RPMI7951 (cell line): ENCODE data around the gene TRAP1. TPM values are rescaled to one million over a fixed set of nuclear protein-coding genes. Genes with fewer than 3 reads are reported as not detected.

ENCODE experiments used
- DNase-seq: peaks from one replicate; pipeline ENCODE4 v3.0.0-alpha.2; 2012; ENCODE audit warnings: low read depth
- total RNA-seq: library from RNA; depleted of rRNA; stranded (reverse); fragments of >200 nt; shearing (Covaris generic); gene quantifications from 2 replicates; pipeline ENCODE4 v1.2.3, GENCODE V29; 2014

Gene TRAP1
- total RNA-seq, 1 experiment from 2014 or later: 48.7 TPM

DNA sequence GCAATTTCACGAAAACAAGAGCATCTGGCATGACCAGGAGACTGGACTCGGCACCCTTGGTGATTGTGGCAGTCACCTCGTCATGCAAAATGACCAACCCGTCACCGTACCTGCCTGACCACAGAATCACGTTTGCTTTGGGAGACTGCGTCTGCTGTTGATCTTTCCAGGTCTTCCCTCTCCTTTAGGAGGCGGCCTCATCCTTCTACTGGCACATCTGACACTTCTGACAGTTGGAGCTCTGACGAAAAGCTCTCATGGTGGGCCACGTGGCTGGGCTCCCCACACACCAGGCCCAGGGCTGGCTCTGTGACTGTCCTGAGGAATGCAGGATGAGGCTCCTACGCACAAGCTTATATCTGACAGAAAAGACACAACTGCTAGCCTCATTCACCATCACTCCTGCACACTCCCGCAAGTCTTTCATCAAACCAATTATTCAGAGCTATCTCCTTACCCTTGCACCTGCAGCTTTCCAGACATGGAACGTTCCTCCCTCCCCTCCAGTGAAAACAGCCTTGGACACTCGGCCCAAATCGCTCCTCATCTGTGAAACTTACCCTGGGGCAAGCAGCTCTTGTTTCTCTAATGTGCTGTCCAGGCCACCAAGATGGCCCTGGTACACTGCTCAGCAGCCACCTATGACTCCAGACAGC, 3.6 kb downstream of the TRAP1 start:
- no peak for DNase-seq

GRCh38 chr16:3712861-3713372, 4.4 kb downstream of the TRAP1 start:
- DNase-seq: no peak

DNA sequence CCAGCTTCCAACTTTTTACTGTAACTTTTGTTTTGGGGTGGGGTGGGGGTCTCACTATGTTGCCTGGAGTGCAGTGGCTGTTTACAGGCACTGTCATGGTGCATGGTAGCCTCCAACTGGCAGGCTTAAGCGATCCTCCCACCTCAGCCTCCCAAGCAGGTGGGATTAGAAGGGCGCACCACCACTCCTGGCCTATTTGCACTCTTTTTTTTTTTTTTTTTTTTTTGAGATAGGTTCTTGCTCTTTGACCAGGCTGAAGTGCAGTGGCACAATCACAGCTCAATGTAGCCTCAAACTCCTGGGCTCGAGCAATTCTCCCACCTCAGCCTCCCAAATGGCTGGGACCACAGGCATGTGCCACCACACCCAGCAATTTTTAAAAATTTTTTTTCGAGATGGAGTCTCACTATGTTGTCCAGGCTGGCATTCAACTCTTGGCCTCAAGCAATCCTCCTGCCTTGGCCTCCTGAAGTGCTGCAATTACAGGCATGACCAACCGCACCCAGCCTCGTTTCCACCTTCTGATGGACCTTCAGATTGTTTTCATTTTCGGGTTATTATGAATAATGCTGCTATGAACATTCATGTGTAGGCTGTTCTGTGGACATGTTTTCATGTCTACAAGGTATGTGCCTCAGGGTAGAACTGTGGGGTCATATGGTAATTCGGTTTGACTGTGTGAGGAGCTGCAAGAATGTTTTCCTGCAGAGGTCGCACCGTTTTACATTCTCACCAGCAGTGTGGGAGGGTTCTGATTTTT, 10.9 kb downstream of the TRAP1 start:
- DNase-seq: no peak

DNA sequence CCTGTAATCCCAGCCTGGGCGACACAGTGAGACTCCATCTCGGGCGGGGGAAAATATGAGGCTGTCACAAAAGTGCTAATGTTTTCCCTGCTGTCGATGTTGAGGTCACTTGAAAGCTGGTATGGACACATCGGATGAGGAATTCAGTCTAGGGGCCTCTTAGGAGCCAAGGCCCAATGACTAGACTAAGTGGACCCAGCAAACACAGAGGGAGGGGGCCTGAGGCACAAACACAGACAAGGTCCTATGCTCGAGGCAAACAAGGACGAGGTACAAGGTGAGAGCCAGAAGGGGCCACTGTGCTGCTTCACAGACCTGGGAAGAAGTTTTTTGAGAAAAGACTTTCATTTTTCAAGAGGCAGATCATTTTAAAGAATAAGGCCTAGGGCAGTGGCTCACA, 15.2 kb downstream of the TRAP1 start:
- DNase-seq: no peak

DNA sequence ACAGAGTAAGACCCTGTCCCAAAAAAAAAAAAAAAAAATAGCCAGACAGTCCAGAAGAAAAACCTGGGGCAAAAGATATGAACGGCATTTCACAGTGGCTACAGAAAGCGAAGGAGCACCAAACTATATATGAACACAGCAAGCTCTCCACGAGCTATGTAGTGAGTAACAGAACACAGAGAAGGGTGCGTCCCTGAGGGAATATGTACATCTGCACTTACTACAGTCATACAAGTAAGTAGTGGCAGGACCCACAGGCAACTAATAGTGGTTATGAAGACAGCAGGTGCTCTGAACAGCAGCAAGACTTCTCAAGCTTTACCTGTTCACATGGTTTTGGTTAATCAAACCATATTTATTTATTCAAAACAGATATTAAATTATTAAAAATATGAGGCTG, 15.8 kb downstream of the TRAP1 start:
- no peak for DNase-seq

DNA sequence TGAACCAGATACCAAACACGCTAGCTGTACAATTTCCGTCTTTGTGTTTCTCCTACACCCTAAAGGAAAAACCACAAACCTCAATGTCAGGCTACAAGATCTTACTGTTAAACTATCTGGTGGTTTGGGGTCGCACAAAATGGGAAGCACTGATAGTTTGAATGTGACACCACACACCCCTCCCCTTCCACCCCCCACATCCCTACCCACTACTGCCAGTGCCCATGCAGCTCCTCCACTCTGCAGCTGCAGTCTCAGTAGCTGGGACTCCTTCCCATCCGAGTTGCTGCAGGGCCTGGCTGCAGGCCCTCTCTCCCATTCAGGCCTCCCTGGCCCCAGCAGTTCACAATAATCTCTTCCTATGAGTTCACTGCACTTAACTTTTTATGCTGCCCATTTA, 18.4 kb downstream of the TRAP1 start:
- no peak for DNase-seq

GRCh38 chr16:3696425-3697218, 20.7 kb downstream of the TRAP1 start:
- DNase-seq: peak; percentile 75

- DNase-seq: no peak
Observed at GRCh38 chr16:3695610-3696369, 21.5 kb downstream of the TRAP1 start.

- DNase-seq: no peak
Observed at GRCh38 chr16:3694051-3694450, 23.3 kb downstream of the TRAP1 start.

GRCh38 chr16:3691761-3692160, 25.6 kb downstream of the TRAP1 start:
- no peak for DNase-seq

- DNase-seq: peak; percentile 25
Observed at GRCh38 chr16:3690980-3691720, 26.2 kb downstream of the TRAP1 start.

- peak; percentile 89 for DNase-seq
Observed at GRCh38 chr16:3690470-3690928, 26.8 kb downstream of the TRAP1 start.

DNA sequence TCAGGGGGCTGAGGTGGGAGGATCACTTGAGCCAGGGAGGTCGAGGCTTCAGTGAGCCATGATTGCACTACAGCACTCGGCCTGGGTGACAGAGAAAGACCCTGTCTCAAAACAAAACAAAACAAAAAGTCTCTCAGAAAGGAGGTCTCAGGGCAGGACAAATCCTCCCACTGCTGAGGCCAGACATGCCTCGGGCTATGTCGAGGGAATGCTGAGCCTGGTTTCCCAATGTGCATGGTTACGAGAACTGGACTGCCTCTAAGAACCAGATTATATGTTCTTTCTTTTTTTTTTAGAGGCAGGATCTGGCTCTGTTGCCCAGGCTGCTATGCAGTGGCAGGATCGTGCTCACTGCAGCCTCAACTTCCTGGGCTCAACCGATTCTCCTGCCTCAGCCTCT, 27.6 kb downstream of the TRAP1 start:
- DNase-seq: peak; percentile 42

- no peak for DNase-seq
Observed at GRCh38 chr16:3687792-3688191, 29.5 kb downstream of the TRAP1 start.

GRCh38 chr16:3687021-3687420, 30.3 kb downstream of the TRAP1 start:
- no peak for DNase-seq

DNA sequence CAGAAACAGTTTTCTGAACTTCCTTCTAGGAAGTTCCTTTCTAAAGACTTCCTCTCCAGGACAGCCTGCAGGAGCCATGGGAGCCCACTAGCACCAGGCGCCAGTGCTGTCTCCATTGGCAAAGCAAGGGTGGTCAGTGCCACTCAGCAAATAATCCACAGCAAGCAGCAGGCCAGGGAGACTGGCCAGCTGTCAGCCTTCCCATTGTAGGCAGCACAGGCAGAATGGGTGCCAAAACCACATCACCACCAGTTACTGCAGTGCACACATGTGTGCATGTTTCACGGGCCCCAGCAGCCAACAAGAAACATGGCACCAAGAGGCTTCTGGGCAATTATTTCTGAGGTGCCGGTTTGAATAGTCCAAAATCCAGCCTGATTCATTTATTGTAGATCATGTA, 36.1 kb downstream of the TRAP1 start:
- no peak for DNase-seq

DNA sequence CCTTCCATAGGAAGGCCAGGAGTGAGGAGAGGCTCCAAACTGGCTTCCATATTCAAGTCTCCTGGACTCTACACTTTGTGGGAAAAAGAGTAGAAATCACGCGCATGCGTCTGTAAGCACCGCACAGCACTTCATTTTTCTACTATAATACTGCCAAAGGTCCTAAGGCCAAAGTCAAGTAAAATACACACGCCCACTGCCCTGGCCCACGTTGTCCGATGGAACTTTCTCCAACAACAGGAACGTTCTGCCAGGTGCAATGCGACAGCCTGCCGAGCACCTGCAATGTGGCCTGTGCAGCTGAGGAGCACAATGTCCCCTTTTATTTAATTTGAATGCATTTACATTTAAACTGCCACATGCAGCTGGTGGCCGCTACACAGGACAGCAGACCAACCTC, 39.3 kb downstream of the TRAP1 start:
- no peak for DNase-seq

DNA sequence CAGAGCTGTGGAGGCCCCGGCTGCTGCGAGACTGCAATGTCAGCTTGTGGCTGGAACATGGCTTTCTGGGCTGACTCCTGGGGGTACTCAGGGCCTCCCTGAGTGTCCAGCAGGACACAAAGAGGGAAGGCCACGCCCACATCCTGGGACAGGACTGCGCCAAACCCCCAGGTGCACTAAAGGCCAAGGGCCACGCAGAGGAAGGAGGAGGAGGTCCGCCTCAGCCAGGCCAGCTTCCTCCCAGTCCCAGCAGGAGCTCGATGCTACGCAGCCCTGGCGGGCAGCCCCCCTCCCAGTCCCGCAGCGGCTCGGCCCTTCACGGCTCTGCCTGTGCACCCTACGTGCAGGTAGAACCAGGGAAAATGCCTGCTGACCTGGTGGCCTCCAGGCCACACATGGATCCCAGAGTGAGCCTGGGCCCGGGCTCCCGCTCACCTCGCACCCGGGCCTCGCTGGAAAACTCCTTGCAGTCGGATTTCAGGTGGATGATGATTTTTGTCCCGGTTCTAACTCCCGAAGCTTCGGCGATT, 41.7 kb downstream of the TRAP1 start:
- DNase-seq: no peak

DNA sequence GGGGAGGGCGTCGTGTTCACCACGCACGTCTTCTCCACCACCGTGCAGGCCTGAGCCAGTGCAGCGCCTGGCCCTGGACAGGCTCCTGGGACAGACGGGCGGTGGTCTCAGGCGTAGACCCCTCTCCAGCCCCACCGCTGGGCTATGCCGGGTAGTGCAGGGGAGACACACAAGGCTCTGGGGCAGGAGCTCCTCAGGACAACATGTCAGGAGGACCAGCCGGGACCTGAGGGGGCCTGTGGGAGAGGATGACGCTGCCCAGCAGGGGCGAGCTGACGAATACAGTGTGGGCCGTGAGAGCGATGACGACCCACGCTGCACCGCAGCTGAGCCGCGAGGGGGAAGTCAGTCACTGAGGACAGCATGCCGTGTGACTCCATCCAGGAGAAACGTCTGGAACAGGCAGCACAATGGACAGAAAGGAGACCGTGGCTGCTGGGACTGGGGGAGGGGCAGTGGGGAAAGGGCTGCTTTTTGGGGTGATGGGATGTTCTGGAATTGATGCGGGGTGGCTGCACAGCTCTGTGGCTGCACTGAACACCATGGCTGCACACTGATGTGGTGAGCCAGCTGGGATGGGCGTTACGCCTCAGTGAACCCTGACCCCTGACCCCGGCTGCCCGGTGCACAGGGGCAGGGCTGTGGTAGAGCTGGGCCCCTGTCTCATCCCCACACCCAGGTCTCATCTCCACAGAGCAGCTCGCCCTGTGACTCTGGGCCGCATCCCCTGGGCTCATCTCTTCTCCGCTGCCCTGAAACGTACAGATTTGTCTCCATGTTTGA, 42.6 kb downstream of the TRAP1 start:
- no peak for DNase-seq
